HepG2 (cell line): ENCODE data around the gene AHNAK. TPM values are rescaled to one million over a fixed set of nuclear protein-coding genes. Genes with fewer than 3 reads are reported as not detected.

Experiments
- ARID5B ChIP-seq: IDR thresholded peaks from 2 replicates; pipeline ENCODE4 v1.4.0; 2020; ENCODE audit warnings: mild to moderate bottlenecking, missing genetic modification reagents
- DZIP1 ChIP-seq: sonication (generic); formaldehyde crosslinking; IDR thresholded peaks from 2 replicates; pipeline ENCODE4 v1.5.0; 2020; ENCODE audit warnings: mild to moderate bottlenecking, missing genetic modification reagents
- FUBP1 ChIP-seq: sonication (generic); formaldehyde crosslinking; IDR thresholded peaks from 2 replicates; pipeline ENCODE4 v1.5.1; 2020; ENCODE audit warnings: missing genetic modification reagents, mild to moderate bottlenecking, borderline replicate concordance
- HOXA7 ChIP-seq: sonication (generic); formaldehyde crosslinking; IDR thresholded peaks from 2 replicates; pipeline ENCODE4 v1.8.1; 2022; ENCODE audit warnings: mild to moderate bottlenecking, missing genetic modification reagents, moderate library complexity
- MYC ChIP-seq: sonication (generic); formaldehyde crosslinking; IDR thresholded peaks from 2 replicates; pipeline ENCODE4 v1.9.0; 2021; ENCODE audit warnings: missing genetic modification reagents, borderline replicate concordance
- ZNF20 ChIP-seq: sonication (generic); formaldehyde crosslinking; IDR thresholded peaks from 2 replicates; pipeline ENCODE4 v1.4.0; 2020; ENCODE audit warnings: mild to moderate bottlenecking, moderate library complexity, missing genetic modification reagents
- ZNF564 ChIP-seq: sonication (generic); formaldehyde crosslinking; IDR thresholded peaks from 2 replicates; pipeline ENCODE4 v1.8.1; 2023; ENCODE audit warnings: mild to moderate bottlenecking, missing genetic modification reagents
- ZNF577 ChIP-seq: sonication (generic); formaldehyde crosslinking; IDR thresholded peaks from 2 replicates; pipeline ENCODE4 v1.4.0; 2020; ENCODE audit warnings: mild to moderate bottlenecking, low read depth, missing genetic modification reagents, borderline replicate concordance
- polyA plus RNA-seq, 8 experiments: library from polyadenylated mRNA; depleted of rRNA in 3 of 8; stranded (reverse) in 7 of 8; unstranded in 1 of 8; fragments of >200 nt; fragmentation: Illumina TruSeq in 4 of 8; extraction: Trizol in 4 of 8; gene quantifications; 2 replicates each; pipeline versions ENCODE4 v1.2.1 to v1.2.3, GENCODE V29; 2011 to 2016; ENCODE audit warnings: low read depth in 4 of 8, missing spikeins in 1 of 8, mixed read lengths in 1 of 8; ENCODE audit not compliant: insufficient read depth in 1 of 8
- total RNA-seq, 5 experiments: library from RNA; depleted of rRNA; stranded (reverse); fragments of >200 nt; fragmentation: Illumina TruSeq; extraction: Trizol; gene quantifications; 2 replicates each; pipeline ENCODE4 v1.2.3, GENCODE V29; 2016; ENCODE audit warnings: low read depth in 1 of 5
- TF ChIP-seq, protein P1 (sequence below): sonication (generic); formaldehyde crosslinking; IDR thresholded peaks from 2 replicates; pipeline ENCODE4 v1.5.0; 2020; ENCODE audit warnings: mild to moderate bottlenecking, missing genetic modification reagents, borderline replicate concordance

AHNAK gene
- total and polyA plus RNA-seq, 2 of the 13 experiments (the other 11 are each of a cell fraction or from before 2014, with no cell fraction given) = 23.4 to 25.0 TPM

DNA sequence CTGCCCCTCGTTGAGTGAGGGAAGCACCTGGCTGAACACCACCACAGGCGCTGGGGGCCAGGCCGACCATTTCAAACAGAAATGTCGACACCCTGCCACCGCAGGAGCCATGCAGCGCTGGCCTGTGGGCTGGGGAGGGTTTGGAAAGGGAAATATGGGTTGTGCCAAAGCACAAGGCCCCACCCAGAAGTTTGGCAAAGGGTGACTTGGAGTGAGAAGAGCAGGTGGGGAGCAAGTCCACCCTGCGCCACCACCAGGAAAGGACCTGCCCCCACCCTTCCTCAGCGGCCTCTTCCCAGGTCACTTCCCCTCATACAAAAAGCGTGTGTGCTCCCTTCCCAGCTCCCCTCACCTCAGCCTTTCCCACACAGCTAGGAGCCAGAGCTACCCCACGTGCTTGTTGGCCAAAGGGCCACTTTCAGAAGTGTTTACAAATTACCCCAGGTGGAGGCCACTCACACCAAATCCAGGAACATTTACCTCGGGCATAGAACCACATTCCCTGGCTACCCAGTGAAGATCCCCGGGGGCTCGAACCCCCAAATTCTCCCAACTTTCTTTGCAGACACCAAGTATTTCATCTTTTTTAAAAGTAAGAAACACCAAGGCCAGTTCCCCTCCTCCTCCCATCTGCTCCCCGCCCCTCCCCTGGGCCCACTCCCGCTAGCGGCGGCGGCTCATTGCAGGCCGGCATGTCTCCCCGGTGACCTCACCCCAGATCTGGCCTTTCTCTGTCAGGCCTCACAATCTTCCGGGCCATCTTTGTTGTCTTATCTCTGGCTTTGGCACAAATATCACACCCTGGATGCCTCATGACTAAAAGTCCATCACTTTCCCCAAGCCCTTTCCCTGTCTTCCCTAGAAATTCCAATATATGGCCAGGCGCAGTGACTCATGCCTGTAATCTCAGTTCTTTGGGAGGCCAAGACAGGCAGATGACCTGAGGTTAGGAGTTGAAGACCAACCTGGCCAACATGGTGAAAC lies 148.3 kb downstream of the AHNAK start (continued):
- no peak for TF ChIP-seq DZIP1
- TF ChIP-seq FUBP1 (CRISPR knock-in tag) = no peak
- peak; percentile 45; the same call in 1 of the 2 replicates for TF ChIP-seq ARID5B (CRISPR knock-in tag)
- TF ChIP-seq, protein P1, sequence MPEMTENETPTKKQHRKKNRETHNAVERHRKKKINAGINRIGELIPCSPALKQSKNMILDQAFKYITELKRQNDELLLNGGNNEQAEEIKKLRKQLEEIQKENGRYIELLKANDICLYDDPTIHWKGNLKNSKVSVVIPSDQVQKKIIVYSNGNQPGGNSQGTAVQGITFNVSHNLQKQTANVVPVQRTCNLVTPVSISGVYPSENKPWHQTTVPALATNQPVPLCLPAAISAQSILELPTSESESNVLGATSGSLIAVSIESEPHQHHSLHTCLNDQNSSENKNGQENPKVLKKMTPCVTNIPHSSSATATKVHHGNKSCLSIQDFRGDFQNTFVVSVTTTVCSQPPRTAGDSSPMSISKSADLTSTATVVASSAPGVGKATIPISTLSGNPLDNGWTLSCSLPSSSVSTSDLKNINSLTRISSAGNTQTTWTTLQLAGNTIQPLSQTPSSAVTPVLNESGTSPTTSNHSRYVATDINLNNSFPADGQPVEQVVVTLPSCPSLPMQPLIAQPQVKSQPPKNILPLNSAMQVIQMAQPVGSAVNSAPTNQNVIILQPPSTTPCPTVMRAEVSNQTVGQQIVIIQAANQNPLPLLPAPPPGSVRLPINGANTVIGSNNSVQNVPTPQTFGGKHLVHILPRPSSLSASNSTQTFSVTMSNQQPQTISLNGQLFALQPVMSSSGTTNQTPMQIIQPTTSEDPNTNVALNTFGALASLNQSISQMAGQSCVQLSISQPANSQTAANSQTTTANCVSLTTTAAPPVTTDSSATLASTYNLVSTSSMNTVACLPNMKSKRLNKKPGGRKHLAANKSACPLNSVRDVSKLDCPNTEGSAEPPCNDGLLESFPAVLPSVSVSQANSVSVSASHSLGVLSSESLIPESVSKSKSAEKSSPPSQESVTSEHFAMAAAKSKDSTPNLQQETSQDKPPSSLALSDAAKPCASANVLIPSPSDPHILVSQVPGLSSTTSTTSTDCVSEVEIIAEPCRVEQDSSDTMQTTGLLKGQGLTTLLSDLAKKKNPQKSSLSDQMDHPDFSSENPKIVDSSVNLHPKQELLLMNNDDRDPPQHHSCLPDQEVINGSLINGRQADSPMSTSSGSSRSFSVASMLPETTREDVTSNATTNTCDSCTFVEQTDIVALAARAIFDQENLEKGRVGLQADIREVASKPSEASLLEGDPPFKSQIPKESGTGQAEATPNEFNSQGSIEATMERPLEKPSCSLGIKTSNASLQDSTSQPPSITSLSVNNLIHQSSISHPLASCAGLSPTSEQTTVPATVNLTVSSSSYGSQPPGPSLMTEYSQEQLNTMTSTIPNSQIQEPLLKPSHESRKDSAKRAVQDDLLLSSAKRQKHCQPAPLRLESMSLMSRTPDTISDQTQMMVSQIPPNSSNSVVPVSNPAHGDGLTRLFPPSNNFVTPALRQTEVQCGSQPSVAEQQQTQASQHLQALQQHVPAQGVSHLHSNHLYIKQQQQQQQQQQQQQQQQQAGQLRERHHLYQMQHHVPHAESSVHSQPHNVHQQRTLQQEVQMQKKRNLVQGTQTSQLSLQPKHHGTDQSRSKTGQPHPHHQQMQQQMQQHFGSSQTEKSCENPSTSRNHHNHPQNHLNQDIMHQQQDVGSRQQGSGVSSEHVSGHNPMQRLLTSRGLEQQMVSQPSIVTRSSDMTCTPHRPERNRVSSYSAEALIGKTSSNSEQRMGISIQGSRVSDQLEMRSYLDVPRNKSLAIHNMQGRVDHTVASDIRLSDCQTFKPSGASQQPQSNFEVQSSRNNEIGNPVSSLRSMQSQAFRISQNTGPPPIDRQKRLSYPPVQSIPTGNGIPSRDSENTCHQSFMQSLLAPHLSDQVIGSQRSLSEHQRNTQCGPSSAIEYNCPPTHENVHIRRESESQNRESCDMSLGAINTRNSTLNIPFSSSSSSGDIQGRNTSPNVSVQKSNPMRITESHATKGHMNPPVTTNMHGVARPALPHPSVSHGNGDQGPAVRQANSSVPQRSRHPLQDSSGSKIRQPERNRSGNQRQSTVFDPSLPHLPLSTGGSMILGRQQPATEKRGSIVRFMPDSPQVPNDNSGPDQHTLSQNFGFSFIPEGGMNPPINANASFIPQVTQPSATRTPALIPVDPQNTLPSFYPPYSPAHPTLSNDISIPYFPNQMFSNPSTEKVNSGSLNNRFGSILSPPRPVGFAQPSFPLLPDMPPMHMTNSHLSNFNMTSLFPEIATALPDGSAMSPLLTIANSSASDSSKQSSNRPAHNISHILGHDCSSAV (CRISPR knock-in tag) = no peak
- TF ChIP-seq ZNF564 (CRISPR knock-in tag) = 0 out of 2 replicates have a peak, but pooled peaks have one; percentile 49
- TF ChIP-seq HOXA7 (CRISPR knock-in tag) = no peak
- TF ChIP-seq ZNF20 (CRISPR knock-in tag) = no peak
- TF ChIP-seq MYC (CRISPR knock-in tag) = peak; percentile 18; the same call in 1 of the 2 replicates
- no peak for TF ChIP-seq ZNF577 (CRISPR knock-in tag)
